Breast epithelium (tissue), 3 donors: ENCODE data around the gene SNX21.

ENCODE experiments used
- CTCF ChIP-seq, 3 donors: fragments of 450-650 bp; IDR thresholded peaks; one replicate each; pipeline ENCODE4 v1.5.1; 2016 to 2017; ENCODE audit warnings: antibody characterized with exemption in 3 of 3, mild to moderate bottlenecking in 3 of 3, moderate library complexity in 3 of 3
- POLR2A ChIP-seq: fragments of 450-650 bp; IDR thresholded peaks from one replicate; pipeline ENCODE4 v1.6.1; 2016; ENCODE audit warnings: antibody characterized with exemption, mild to moderate bottlenecking, moderate library complexity
- POLR2AphosphoS5 ChIP-seq, 3 donors: sonication (generic); formaldehyde crosslinking; IDR thresholded peaks; one replicate each; pipeline ENCODE4 v1.6.1; 2017; ENCODE audit warnings: antibody characterized with exemption in 3 of 3

DNA sequence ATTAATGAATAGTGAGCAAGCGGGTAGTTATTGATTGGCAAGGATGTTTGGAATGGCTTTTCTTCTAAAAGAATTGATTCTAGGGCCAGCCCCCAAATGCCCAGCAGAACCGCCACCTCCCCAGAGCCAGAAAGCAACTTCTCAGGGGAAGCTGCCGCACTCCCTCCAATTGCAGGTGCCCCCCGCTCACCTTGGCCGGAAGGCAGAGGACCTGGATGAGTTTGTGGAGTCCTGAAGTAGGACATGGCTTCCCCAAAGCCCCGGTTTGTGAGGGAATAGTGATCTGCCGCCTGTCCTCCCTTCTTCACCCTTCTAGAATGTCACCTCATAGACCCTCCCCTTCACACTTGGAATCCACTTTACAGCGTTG is 53.7 kb downstream of the SNX21 start, which contains the start of gene SPATA25:
- TF ChIP-seq CTCF (IDR thresholded peaks at IDR 0.05) = no peak
- TF ChIP-seq POLR2AphosphoS5 (IDR thresholded peaks at IDR 0.05) = no peak
- TF ChIP-seq POLR2A = no peak
